ENCODE measurements around the gene TTLL6. TPM values are rescaled to one million over a fixed set of nuclear protein-coding genes. Genes with fewer than 3 reads are reported as not detected.

Gene TTLL6
- total RNA-seq, 1 experiment from 2014 or later = 0.29 TPM

DNA sequence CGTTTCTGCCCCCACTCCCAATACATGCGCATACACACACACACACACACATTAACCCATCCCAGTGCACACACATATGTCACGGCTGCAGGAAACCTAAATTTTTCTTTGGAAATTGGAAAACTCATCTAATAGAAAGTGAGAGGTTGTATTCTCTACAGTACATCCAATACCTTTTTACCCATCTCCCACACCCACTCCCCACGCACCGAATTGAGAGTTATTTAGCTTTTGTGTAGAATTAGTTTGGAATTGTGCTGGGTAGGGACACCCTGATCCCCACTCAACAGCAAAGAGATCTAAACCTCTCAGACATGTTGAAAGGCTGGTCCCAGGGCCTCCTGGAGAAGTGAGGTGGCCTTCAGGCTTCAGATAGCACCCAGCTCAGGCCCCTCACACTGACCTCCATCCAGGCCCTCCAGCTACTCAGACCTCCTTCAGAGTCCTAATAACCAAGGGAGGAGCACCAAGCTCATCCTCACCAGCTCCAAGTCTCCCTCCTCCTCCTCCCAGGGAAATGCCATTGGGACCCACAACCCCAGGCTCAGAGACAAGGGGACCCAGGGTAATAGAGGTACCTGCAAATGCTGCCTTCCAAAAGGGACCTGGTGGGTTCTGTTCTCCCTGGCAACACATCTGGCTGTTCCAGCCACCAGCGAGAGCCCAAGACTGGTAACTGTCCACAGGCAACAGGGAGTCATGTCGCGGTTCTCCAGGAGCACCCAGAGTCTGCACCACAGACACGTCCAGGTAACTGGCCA, 89.4 kb downstream of the TTLL6 start:
- Histone ChIP-seq H3K9me2 (replicated peaks; ENCODE audit: low read length) (no peaks in the 10 kb centered on the region), H3K4me1 (ENCODE audit: insufficient read depth, low read length) (peaks cover 49% of the 10 kb centered on the region), H3K79me2 (ENCODE audit: low read length) (peaks cover 75% of the 10 kb centered on the region), H3K36me3 (ENCODE audit: low read depth, low read length) (no peaks in the 10 kb centered on the region), H3K27me3 (ENCODE audit: low read length) (no peaks in the 10 kb centered on the region), H4K20me1 (ENCODE audit: low read length) (no peaks in the 10 kb centered on the region), H3K9ac (ENCODE audit: low read length) (peak overlapping the region; percentile 90), H3K4me2 (ENCODE audit: low read length) (peak overlapping the region; percentile 85), H3F3A (ENCODE audit: low read length, unreplicated experiment) (peaks cover 8% of the 10 kb centered on the region), H3K9me3 (ENCODE audit: low read length) (no peaks in the 10 kb centered on the region), H3K4me3 (ENCODE audit: low read length) (peak overlapping the region; percentile 90), H2AFZ (ENCODE audit: low read length) (peak overlapping the region; percentile 81), H3K27ac (ENCODE audit: low read length) (peak overlapping the region; percentile 91)
- intact Hi-C loops (cut with micrococcal nuclease) = no loop called here
- TSS peak; percentile 6 for BruUV-seq (replicated peaks)
- ATAC-seq (no peak), DNase-seq (peak; percentile 16)
- POLR2A ChIA-PET (ENCODE audit: unreplicated experiment) = interaction anchor here (1.1 to 1.8 kb wide), 3 partner anchors 8 to 90 kb away, joined by 4 to 18 read pairs (median 17); partner anchors contain the start of gene TTLL6
- CTCF ChIA-PET = interaction anchor here (1.1 to 2.6 kb wide), 3 partner anchors 10 to 64 kb away, joined by 5 to 34 read pairs (median 12); no protein-coding TSS in a partner anchor
- no peak for TF ChIP-seq EZH2 (IDR thresholded peaks at IDR 0.05; ENCODE audit: low read length, unreplicated experiment)
- TF ChIP-seq, protein P1, sequence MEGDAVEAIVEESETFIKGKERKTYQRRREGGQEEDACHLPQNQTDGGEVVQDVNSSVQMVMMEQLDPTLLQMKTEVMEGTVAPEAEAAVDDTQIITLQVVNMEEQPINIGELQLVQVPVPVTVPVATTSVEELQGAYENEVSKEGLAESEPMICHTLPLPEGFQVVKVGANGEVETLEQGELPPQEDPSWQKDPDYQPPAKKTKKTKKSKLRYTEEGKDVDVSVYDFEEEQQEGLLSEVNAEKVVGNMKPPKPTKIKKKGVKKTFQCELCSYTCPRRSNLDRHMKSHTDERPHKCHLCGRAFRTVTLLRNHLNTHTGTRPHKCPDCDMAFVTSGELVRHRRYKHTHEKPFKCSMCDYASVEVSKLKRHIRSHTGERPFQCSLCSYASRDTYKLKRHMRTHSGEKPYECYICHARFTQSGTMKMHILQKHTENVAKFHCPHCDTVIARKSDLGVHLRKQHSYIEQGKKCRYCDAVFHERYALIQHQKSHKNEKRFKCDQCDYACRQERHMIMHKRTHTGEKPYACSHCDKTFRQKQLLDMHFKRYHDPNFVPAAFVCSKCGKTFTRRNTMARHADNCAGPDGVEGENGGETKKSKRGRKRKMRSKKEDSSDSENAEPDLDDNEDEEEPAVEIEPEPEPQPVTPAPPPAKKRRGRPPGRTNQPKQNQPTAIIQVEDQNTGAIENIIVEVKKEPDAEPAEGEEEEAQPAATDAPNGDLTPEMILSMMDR (conservative IDR thresholded peaks at IDR 0.05; ENCODE audit: low read depth, low read length) = no peak

DNA sequence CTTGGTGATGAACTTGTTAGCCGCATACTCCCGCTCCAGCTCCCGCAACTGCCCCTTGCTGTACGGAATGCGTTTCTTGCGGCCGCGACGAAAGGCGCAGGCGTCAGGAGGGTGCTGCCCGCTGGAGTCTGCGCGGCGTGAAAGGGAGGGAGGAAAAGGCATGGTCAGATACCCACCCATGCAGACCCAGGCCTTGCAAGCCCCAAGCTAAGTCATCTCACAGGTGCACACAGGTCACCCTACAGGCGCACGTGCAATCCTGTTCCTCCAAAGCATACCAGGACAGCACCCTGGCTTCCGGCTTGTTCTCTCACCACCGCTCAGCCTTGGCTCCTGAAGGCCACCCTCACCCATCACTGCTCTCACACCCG, 90.1 kb downstream of the TTLL6 start:
- Histone ChIP-seq H3K9me3 (ENCODE audit: low read length) (no peaks in the 10 kb centered on the region), H3K36me3 (ENCODE audit: low read depth, low read length) (no peaks in the 10 kb centered on the region), H4K20me1 (ENCODE audit: low read length) (no peaks in the 10 kb centered on the region), H2AFZ (ENCODE audit: low read length) (peak overlapping the region; percentile 43), H3K9me2 (replicated peaks; ENCODE audit: low read length) (no peaks in the 10 kb centered on the region), H3F3A (ENCODE audit: low read length, unreplicated experiment) (peaks cover 8% of the 10 kb centered on the region), H3K4me3 (ENCODE audit: low read length) (peak overlapping the region; percentile 90), H3K4me2 (ENCODE audit: low read length) (peak overlapping the region; percentile 85), H3K27ac (ENCODE audit: low read length) (peak overlapping the region; percentile 91), H3K27me3 (ENCODE audit: low read length) (no peaks in the 10 kb centered on the region), H3K79me2 (ENCODE audit: low read length) (peaks cover 79% of the 10 kb centered on the region), H3K9ac (ENCODE audit: low read length) (peak overlapping the region; percentile 90), H3K4me1 (ENCODE audit: insufficient read depth, low read length) (peaks cover 42% of the 10 kb centered on the region)
- ATAC-seq (peak; percentile 1; the same call in 1 of the 2 replicates), DNase-seq (peak; percentile 57)
- ChIA-PET POLR2A (ENCODE audit: unreplicated experiment) (no interaction called here), CTCF (interaction anchor here (2.6 to 5.0 kb wide), 3 partner anchors 48 to 64 kb away, joined by 34 to 76 read pairs (median 58); no protein-coding TSS in a partner anchor)
- intact Hi-C loops (cut with micrococcal nuclease) = loop anchor here (1.0 kb wide), 1 partner anchor 11 kb away; no protein-coding TSS in a partner anchor
- no TSS peak for BruUV-seq (replicated peaks)
- TF ChIP-seq, protein P1 (conservative IDR thresholded peaks at IDR 0.05; ENCODE audit: low read depth, low read length) = no peak
- TF ChIP-seq EZH2 (IDR thresholded peaks at IDR 0.05; ENCODE audit: low read length, unreplicated experiment) (no peak), EZH2phosphoT487 (IDR thresholded peaks at IDR 0.05; ENCODE audit: borderline replicate concordance, low read length) (no peak)
